SKM-1 treated with dmso at 0.1 percent for 144 hours (cell line): ENCODE measurements around the gene RPA3.

Experiments
- DNase-seq: peaks from one replicate; lab custom pipeline; 2025; ENCODE audit not compliant: unreplicated experiment; lab: John Stamatoyannopoulos, UW

Gene RPA3

DNA sequence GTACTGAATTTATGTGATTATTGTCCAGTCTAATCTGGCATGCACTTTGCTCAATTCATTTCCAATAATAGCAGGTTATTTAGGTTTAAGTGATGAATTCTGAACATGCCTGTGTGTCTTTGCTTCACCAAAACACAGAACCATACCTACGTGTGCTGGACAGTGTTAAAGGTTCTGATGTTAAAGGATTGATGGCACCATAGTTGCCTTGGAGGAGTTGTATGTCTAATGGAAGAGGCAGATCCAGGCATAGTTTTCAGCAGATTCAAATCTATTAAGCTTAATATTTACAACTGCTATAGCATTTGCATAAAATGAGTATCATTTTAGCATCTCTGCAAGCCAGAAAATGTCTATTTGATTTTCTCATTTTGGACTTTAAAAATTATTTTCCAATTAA, 105.9 kb downstream of the RPA3 start:
- DNase-seq: no peak

DNA sequence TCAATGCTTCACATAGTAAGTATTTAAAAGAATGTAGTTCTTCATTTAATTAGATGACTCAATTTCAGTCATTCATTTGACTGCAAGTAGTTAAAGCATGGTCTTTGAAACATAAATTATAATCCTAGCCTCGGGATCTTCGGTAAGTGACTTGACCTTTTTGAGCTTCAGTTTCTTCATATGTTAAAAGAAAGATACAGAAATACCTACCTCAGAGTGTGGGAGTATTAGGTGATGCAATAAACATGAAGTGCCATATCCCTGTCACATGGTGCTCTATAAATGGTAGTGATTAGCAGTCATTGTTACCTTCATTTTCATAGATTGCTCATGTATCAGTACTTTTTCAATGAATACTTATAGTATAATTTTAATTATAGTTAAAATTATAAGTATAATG, 109.1 kb downstream of the RPA3 start:
- DNase-seq: no peak

DNA sequence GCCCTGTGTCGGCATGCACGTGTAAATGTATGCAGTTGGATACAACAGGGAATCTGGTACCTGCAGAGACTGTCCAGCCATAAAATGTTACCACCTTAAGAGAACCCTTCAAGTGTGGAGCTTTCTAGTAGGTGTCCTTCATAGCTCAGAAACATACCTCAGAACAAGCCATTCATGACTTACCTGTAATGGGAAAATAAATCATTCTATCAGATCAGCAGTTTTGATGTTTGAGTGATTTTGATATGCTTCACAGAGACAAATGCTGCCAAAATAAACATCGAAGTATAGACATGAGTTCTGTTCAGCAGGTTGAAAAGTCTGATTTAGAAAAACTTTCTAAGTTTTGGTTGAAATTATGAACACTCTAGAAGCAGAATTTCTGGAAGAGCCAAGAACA, 111.4 kb downstream of the RPA3 start:
- no peak for DNase-seq

DNA sequence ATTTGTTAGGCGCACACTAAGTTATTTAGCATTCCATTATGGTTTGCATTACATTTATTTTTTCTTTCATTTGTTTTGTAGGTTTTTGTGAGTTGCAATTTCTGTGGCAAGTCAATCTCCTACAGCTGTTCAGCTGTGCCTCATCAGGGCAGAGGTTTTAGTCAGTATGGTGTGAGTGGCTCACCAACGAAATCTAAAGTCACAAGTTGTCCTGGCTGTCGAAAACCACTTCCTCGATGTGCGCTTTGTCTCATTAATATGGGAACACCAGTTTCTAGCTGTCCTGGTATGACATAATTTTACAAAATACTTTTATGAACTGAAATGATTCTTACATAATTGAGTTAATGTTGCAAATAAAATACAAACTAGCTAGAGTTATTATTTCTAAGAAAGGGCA, 122.2 kb downstream of the RPA3 start:
- DNase-seq: no peak

DNA sequence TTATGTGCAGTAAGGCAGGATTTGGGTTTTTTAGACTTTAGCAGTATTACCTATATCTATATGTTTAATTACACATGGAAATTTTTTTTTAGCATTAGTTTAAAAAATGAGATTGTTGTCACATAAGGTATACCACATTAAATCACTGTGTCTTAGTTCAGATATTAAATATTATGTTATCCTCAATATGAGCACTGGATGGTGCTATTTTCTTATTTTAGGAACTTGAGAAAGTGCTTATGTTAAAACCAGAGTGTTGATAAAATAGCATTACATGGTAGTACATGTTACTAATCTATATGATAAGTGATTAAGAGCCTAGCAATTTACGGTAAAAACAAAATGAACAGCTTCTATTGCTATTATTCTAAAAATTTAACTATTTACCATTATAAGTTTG, 123.0 kb downstream of the RPA3 start:
- DNase-seq: no peak
